Calu3 (cell line): ENCODE results near the gene LGI2. TPM values are rescaled to one million over a fixed set of nuclear protein-coding genes. Genes with fewer than 3 reads are reported as not detected.

Source experiments
- BruUV-seq: library from RNA; stranded (reverse); fragments of 400-500 nt; replicated peaks from 2 replicates; lab custom pipeline; 2021; lab: Mats Ljungman, UMichigan
- CTCF ChIA-PET: fragments of 300-600 bp; sonication (Branson Sonifier 250); formaldehyde crosslinking; loops from one replicate; lab custom pipeline; 2022; ENCODE audit warnings: antibody characterized with exemption; lab: Charles Lee
- DNase-seq: peaks from one replicate; pipeline ENCODE4 v3.0.0; 2022
- H3K27ac Mint-ChIP-seq: one replicate; pipeline ENCODE4 v1.8.0; 2022; ENCODE audit warnings: mixed read lengths; ENCODE audit not compliant: unreplicated experiment
- H3K27me3 Mint-ChIP-seq: one replicate; pipeline ENCODE4 v1.8.0; 2022; ENCODE audit warnings: mixed read lengths; ENCODE audit not compliant: unreplicated experiment
- H3K36me3 Mint-ChIP-seq: one replicate; pipeline ENCODE4 v1.8.0; 2022; ENCODE audit warnings: mild to moderate bottlenecking, moderate library complexity, mixed read lengths; ENCODE audit not compliant: insufficient read depth, unreplicated experiment
- H3K4me1 Mint-ChIP-seq: one replicate; pipeline ENCODE4 v1.8.0; 2022; ENCODE audit warnings: mild to moderate bottlenecking, low read depth, mixed read lengths; ENCODE audit not compliant: unreplicated experiment
- H3K4me3 Mint-ChIP-seq: one replicate; pipeline ENCODE4 v1.8.0; 2022; ENCODE audit warnings: mild to moderate bottlenecking, low read depth, moderate library complexity, mixed read lengths; ENCODE audit not compliant: unreplicated experiment
- H3K9me3 Mint-ChIP-seq: one replicate; pipeline ENCODE4 v1.8.0; 2022; ENCODE audit warnings: low read depth, mixed read lengths; ENCODE audit not compliant: unreplicated experiment
- CTCF ChIP-seq: fragments of 200-600 bp; IDR thresholded peaks from one replicate; pipeline ENCODE4 v1.8.0; 2022; ENCODE audit warnings: antibody characterized with exemption; ENCODE audit not compliant: unreplicated experiment
- intact Hi-C: fragments of 100-400 bp; cut with micrococcal nuclease; formaldehyde crosslinking; loops from one replicate; pipeline ENCODE4 v1.10.0; 2022; ENCODE audit not compliant: unreplicated experiment
- total RNA-seq: library from RNA; stranded (reverse); gene quantifications from 2 replicates; pipeline ENCODE4 v1.2.3, GENCODE V29; 2022

Gene LGI2
- total RNA-seq, 1 experiment from 2014 or later: 0.59 TPM

- Mint-ChIP-seq H3K4me1 (no peaks in the 10 kb centered on the region), H3K27ac (no peak overlapping the region), H3K4me3 (no peak overlapping the region), H3K36me3 (no peaks in the 10 kb centered on the region), H3K9me3 (no peaks in the 10 kb centered on the region), H3K27me3 (no peaks in the 10 kb centered on the region)
- no peak for TF ChIP-seq CTCF
- no peak for DNase-seq
- BruUV-seq: no TSS peak
- CTCF ChIA-PET: no interaction called here
- intact Hi-C loops: no loop called here
Observed at GRCh38 chr4:25012655-25013054, 18.1 kb downstream of the LGI2 start.

- no TSS peak for BruUV-seq
- no peaks in the 10 kb centered on the region for H3K4me1 Mint-ChIP-seq
- DNase-seq: no peak
Observed at GRCh38 chr4:25011135-25011866, 19.4 kb downstream of the LGI2 start.

GRCh38 chr4:25007598-25007997 is 23.1 kb downstream of the LGI2 start:
- H3K36me3 Mint-ChIP-seq: no peaks in the 10 kb centered on the region
- no peak for TF ChIP-seq CTCF
- no peak overlapping the region for H3K27ac Mint-ChIP-seq
- BruUV-seq: no TSS peak
- CTCF ChIA-PET: no interaction called here
- DNase-seq: no peak
- no peaks in the 10 kb centered on the region for H3K4me1 Mint-ChIP-seq
- H3K9me3 Mint-ChIP-seq: no peaks in the 10 kb centered on the region
- no peak overlapping the region for H3K4me3 Mint-ChIP-seq
- intact Hi-C loops: no loop called here
- no peaks in the 10 kb centered on the region for H3K27me3 Mint-ChIP-seq

More at GRCh38 chr4:25011135-25011866, 19.4 kb downstream of the LGI2 start:
- no peak for TF ChIP-seq CTCF
- no peak overlapping the region for H3K4me3 Mint-ChIP-seq
- H3K27ac Mint-ChIP-seq: no peak overlapping the region
- no peaks in the 10 kb centered on the region for H3K27me3 Mint-ChIP-seq
- H3K36me3 Mint-ChIP-seq: no peaks in the 10 kb centered on the region
- CTCF ChIA-PET: interaction anchor here (0.7 kb wide), 1 partner anchor 31 kb away, joined by 4 read pairs; no protein-coding TSS in a partner anchor
- H3K9me3 Mint-ChIP-seq: no peaks in the 10 kb centered on the region
- intact Hi-C loops: no loop called here

GRCh38 chr4:25002681-25003080 is 28.1 kb downstream of the LGI2 start:
- no TSS peak for BruUV-seq
- intact Hi-C loops: no loop called here
- H3K27me3 Mint-ChIP-seq: no peaks in the 10 kb centered on the region

More at GRCh38 chr4:25002681-25003080, 28.1 kb downstream of the LGI2 start:
- Mint-ChIP-seq H3K27ac (no peak overlapping the region), H3K4me1 (peaks cover 11% of the 10 kb centered on the region), H3K4me3 (no peak overlapping the region), H3K36me3 (no peaks in the 10 kb centered on the region), H3K9me3 (no peaks in the 10 kb centered on the region)
- DNase-seq: no peak
- TF ChIP-seq CTCF: no peak
- CTCF ChIA-PET: no interaction called here
